Lung microvascular endothelial cell (primary cell): ENCODE data around the gene MAP4K2. TPM values are rescaled to one million over a fixed set of nuclear protein-coding genes. Genes with fewer than 3 reads are reported as not detected.
A peak's percentile ranks its signal among the peaks of the same experiment; 100 is the strongest.

Experiments used
- DNase-seq, 2 donors: peaks; one replicate each; pipeline versions ENCODE4 v3.0.0 to v3.0.0-alpha.2; 2010; ENCODE audit warnings: low read depth in 2 of 2
- total RNA-seq: library from RNA; depleted of rRNA; stranded (reverse); fragments of >200 nt; gene quantifications from 2 replicates; pipeline ENCODE4 v1.2.1, GENCODE V29; 2014

MAP4K2 gene
- total RNA-seq, 1 donor from 2014 or later: 51.0 TPM

DNA sequence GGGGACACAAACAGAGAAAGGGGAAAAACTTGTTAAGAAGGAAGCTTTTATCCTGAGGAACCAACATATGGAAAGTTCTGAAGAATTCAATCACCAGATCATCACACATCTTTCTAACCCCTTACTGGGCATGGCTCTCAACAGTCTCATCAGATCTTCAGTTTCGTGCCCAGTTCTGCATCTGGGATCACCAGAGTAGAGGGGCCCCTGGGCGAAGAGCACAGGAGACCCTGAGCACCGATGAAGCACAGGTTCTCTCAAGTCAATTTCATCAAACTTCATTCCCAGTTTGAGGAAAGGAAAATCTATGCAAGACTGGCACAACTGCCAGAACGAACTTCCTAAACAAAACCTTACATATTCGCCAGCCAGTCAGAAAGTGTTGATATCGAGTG, 34.7 kb downstream of the MAP4K2 start:
- DNase-seq: no peak

- DNase-seq: peak; percentile 75 to 84
Measured at GRCh38 chr11:64767344-64768299, 35.4 kb downstream of the MAP4K2 start.

- no peak for DNase-seq
Measured at GRCh38 chr11:64766881-64767280, 36.1 kb downstream of the MAP4K2 start.

GRCh38 chr11:64765851-64766665, 37.0 kb downstream of the MAP4K2 start:
- DNase-seq: no peak

- no peak for DNase-seq
Measured at GRCh38 chr11:64765291-64765850, 37.6 kb downstream of the MAP4K2 start.

DNA sequence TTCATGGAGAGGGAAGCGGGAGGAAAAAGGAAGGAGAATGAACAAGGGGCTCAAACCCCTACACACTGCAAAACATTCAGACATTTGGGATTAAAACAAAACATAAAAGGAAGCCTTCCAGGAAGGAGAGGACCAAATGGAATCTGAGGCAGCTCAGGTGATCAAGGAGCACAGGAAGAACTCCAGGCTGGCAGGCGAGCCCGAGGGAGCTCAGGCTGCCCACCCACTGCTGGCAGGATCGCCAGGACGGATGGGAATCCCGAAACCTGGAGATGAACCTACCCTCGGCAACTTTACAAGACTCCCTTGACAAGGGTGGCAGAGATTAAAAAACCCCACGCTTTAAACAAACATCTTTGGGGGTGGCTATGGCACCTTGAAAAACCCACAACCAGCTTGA, 38.3 kb downstream of the MAP4K2 start:
- DNase-seq: no peak

DNA sequence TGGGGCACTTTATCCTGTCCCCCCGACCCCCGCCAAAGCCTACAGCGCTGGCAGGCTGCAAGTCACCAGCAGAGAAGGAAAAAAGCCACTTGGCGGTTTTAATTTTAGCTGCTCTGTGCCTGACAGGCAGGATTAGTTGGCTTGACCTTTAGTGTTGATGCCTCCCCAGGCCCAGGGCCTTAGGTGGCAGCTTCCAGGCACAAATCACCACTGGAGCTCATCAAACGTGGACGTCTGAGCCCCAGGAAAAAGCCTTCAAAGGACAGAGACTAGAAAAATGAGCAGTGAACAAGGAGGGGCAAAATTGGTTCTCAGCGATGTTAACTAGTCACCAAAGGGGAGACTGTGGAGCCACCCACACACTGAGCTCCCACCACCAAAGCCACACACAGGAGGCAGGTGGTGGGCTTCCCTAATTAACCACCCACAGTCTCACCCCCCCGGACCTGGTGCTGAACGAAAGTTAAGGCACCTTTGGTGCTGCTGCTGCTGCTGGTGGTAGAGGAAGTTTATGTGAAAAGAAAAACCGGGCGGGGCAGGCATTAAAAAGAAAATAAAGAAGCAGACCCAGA, 38.9 kb downstream of the MAP4K2 start:
- DNase-seq: no peak

- no peak for DNase-seq
Measured at GRCh38 chr11:64763526-64764039, 39.4 kb downstream of the MAP4K2 start.

DNA sequence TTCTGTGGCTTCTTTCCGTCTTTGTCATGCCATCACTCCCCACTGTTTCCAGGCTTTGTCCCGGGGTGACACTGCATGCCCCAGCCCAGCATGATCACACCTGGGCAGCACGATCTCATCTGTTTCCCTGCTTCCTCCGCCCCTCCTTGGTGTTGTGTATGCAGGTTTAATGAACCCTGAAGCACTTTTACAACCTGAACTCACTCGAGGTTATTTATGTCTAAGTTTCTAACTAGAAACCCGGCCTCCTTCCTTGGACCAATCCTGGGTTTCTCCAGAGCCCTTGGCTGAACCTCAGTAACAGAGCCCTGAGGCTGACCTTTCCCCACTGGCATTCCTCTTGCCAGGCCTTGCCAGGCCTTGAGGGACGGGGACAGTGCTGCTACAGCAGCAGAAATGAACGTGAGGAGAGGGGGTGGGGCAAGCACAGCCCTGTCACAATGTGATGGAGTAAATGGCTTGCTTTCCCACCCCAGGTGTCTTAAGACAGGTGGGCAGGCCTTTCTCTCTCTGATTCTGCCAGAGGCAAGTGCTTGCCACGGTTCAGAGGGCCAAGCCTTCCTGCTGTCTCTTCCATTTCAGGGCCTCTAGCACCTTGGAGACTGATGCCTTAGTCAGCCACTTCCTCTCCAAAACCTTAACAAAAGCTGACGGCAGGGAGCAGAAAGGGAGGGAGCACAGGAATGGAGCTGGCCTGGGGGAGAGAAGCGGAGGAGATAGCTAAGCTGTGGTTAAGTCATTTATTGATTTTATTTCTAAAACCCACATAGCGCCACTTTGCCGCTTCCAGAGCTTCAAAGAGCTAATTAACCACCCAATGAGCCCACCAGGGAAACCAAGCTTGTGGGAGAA, 40.1 kb downstream of the MAP4K2 start:
- DNase-seq: peak in 1 of 2 donors; percentile 86

- DNase-seq: no peak
Measured at GRCh38 chr11:64762277-64762673, 40.7 kb downstream of the MAP4K2 start.

GRCh38 chr11:64760759-64761420, 42.1 kb downstream of the MAP4K2 start:
- no peak for DNase-seq

- no peak for DNase-seq
Measured at GRCh38 chr11:64759722-64760719, 43.0 kb downstream of the MAP4K2 start, which contains the start of gene PYGM. Gene PYGM, minus strand, starts transcription at chr11:64759974. Its CDS starts 76 bp downstream, at chr11:64759898.

- DNase-seq: no peak
Measured at GRCh38 chr11:64759131-64759721, 43.8 kb downstream of the MAP4K2 start.

GRCh38 chr11:64758330-64759079, 44.5 kb downstream of the MAP4K2 start:
- no peak for DNase-seq

GRCh38 chr11:64757549-64758329, 45.3 kb downstream of the MAP4K2 start:
- no peak for DNase-seq

- no peak for DNase-seq
Measured at GRCh38 chr11:64755681-64756361, 47.2 kb downstream of the MAP4K2 start.
